GM20000 (cell line): ENCODE measurements around the gene CCL4.

Experiments used
- DNase-seq: peaks from one replicate; pipeline ENCODE4 v3.0.0; 2012; ENCODE audit warnings: low spot score
- CTCF ChIP-seq: IDR thresholded peaks from 2 replicates; pipeline ENCODE4 v1.5.1; 2012; ENCODE audit warnings: mild to moderate bottlenecking, control low read depth; ENCODE audit errors: extremely low read depth, missing control alignments

Gene CCL4

GRCh38 chr17:36131421-36131820, 27.8 kb downstream of the CCL4 start:
- DNase-seq, result no peak
- no peak for TF ChIP-seq CTCF

- TF ChIP-seq CTCF, result no peak
- DNase-seq, result no peak
These were observed 28.3 kb downstream of the CCL4 start for GRCh38 chr17:36131931-36132330.

- TF ChIP-seq CTCF, result no peak
- no peak for DNase-seq
These were observed 28.8 kb downstream of the CCL4 start for GRCh38 chr17:36132421-36132831.

GRCh38 chr17:36133602-36134236, 30.1 kb downstream of the CCL4 start:
- no peak for DNase-seq
- TF ChIP-seq CTCF, result no peak

GRCh38 chr17:36135465-36135864, 31.8 kb downstream of the CCL4 start:
- no peak for DNase-seq
- no peak for TF ChIP-seq CTCF

GRCh38 chr17:36136036-36136435, 32.4 kb downstream of the CCL4 start:
- TF ChIP-seq CTCF, result no peak
- DNase-seq, result no peak

GRCh38 chr17:36136439-36136838, 32.8 kb downstream of the CCL4 start:
- no peak for TF ChIP-seq CTCF

More at GRCh38 chr17:36136439-36136838, 32.8 kb downstream of the CCL4 start:
- DNase-seq, result no peak
